Pericardium fibroblast (primary cell): Measurements from ENCODE around the gene UBTF. TPM values are rescaled to one million over a fixed set of nuclear protein-coding genes. Genes with fewer than 3 reads are reported as not detected.

Experiments
- total RNA-seq: library from RNA; depleted of rRNA; stranded (reverse); fragments of >200 nt; gene quantifications from 2 replicates; pipeline ENCODE4 v1.2.3, GENCODE V29; 2015

Gene UBTF
- 43.6 and 54.0 TPM in 2 replicates for total RNA-seq

GRCh38 chr17:44219616-44220212, at the start of gene UBTF:
Gene UBTF, minus strand, starts transcription at chr17:44219675. Its CDS starts 1,446 bp downstream, at chr17:44218229.

GRCh38 chr17:44267818-44268490, 48.5 kb upstream of the UBTF start, which contains the start of gene SLC4A1:
Gene SLC4A1, minus strand, starts transcription at chr17:44268135. Its CDS starts 5,269 bp downstream, at chr17:44262866.

GRCh38 chr17:44199553-44200477, 19.7 kb downstream of the UBTF start, which contains the start of gene ATXN7L3:
Gene ATXN7L3, minus strand, starts transcription at chr17:44199884. Its CDS starts 1,814 bp downstream, at chr17:44198070.

GRCh38 chr17:44186307-44187130, 33.0 kb downstream of the UBTF start, which contains the start of gene TMUB2:
Gene TMUB2, plus strand, starts transcription at chr17:44186972. Its CDS starts 737 bp downstream, at chr17:44187709.

GRCh38 chr17:44170499-44171201, 48.8 kb downstream of the UBTF start, which contains the start of gene ASB16:
Gene ASB16, plus strand, starts transcription at chr17:44170704. Its CDS starts 86 bp downstream, at chr17:44170790.

Other genes starting within 250 kb of the UBTF start
- 1.1 and 2.9 TPM in 2 replicates for gene NAGS, start 215.1 kb downstream of the UBTF start, total RNA-seq
- 27.7 and 32.3 TPM in 2 replicates for gene TMEM101, start 204.7 kb downstream of the UBTF start, total RNA-seq
- gene LSM12, start 153.0 kb downstream of the UBTF start, total RNA-seq, result 43.0 and 49.7 TPM in 2 replicates
- gene G6PC3, start 148.9 kb downstream of the UBTF start, total RNA-seq, result 37.8 and 47.1 TPM in 2 replicates
- gene HDAC5, start 96.0 kb downstream of the UBTF start, total RNA-seq, result 50.4 and 54.7 TPM in 2 replicates
- gene HROB, start 77.7 kb downstream of the UBTF start, total RNA-seq, result 0.93 and 5.3 TPM in 2 replicates
- not detected in 2 replicates for gene ASB16, start 49.0 kb downstream of the UBTF start, total RNA-seq
- gene TMUB2, start 32.7 kb downstream of the UBTF start, total RNA-seq, result 29.1 and 32.2 TPM in 2 replicates
- 49.5 and 59.3 TPM in 2 replicates for gene ATXN7L3, start 19.8 kb downstream of the UBTF start, total RNA-seq
- not detected in 2 replicates for gene SLC4A1, start 48.5 kb upstream of the UBTF start, total RNA-seq
- 0.70 and 0.85 TPM in 2 replicates for gene RUNDC3A, start 88.9 kb upstream of the UBTF start, total RNA-seq
- gene SLC25A39, start 105.1 kb upstream of the UBTF start, total RNA-seq, result 65.8 and 74.2 TPM in 2 replicates
- gene GRN, start 125.6 kb upstream of the UBTF start, total RNA-seq, result 497 and 643 TPM in 2 replicates
- gene FAM171A2, start 144.2 kb upstream of the UBTF start, total RNA-seq, result 7.2 and 11.8 TPM in 2 replicates
- gene ITGA2B, start 170.0 kb upstream of the UBTF start, total RNA-seq, result 0.35 and 0.68 TPM in 2 replicates